Activated naive CD4-positive, alpha-beta T cell treated with anti-CD3 and anti-CD28 coated beads, Interleukin-2, amount 10 ng/mL, durations not matched to agents 7 days and 5 days (primary cell): ENCODE results near the gene CHI3L1.

ENCODE experiments used
- CTCF ChIA-PET: fragments of 350-600 bp; sonication (Branson Sonifier 250); formaldehyde crosslinking; loops from one replicate; lab custom pipeline; 2021; ENCODE audit warnings: antibody characterized with exemption; lab: Charles Lee
- DNase-seq: peaks from one replicate; pipeline ENCODE4 v3.0.0-alpha.2; 2020
- H3K27ac Mint-ChIP-seq: one replicate; pipeline ENCODE4 v1.8.0; 2021; ENCODE audit warnings: mild to moderate bottlenecking, moderate library complexity, mixed read lengths
- H3K27me3 Mint-ChIP-seq: one replicate; pipeline ENCODE4 v1.8.0; 2021; ENCODE audit warnings: mild to moderate bottlenecking, mixed read lengths
- H3K36me3 Mint-ChIP-seq: one replicate; pipeline ENCODE4 v1.8.0; 2021; ENCODE audit warnings: mixed read lengths
- H3K4me1 Mint-ChIP-seq: one replicate; pipeline ENCODE4 v1.8.0; 2021; ENCODE audit warnings: mixed read lengths
- H3K4me3 Mint-ChIP-seq: one replicate; pipeline ENCODE4 v1.8.0; 2021; ENCODE audit warnings: mild to moderate bottlenecking, moderate library complexity, mixed read lengths
- H3K9me3 Mint-ChIP-seq: one replicate; pipeline ENCODE4 v1.8.0; 2021; ENCODE audit warnings: mixed read lengths

The CHI3L1 gene

DNA sequence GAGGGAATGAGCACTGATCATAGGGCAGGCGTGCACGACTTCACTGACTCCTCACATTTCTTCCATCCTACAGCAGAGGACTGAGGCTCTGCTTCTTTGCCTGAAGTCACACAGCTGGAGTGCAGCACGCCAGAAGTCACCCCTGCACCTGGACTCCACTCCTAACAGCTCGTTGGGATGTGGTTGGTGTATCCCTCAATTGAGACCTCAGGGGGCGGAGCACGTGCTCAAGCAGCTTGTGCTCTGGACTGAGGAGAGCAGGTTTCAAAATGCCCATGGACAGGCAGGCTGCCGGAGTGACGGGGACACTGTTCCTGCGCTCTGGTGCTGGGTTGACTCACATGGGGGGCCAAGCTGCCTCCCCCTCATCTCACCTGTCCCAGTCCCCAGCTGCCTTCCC, 29.1 kb upstream of the CHI3L1 start:
- no peaks in the 10 kb centered on the region for H3K9me3 Mint-ChIP-seq
- no peak overlapping the region for H3K4me3 Mint-ChIP-seq
- CTCF ChIA-PET: interaction anchor here (0.6 to 8.5 kb wide), 31 partner anchors 9 to 196 kb away, joined by 3 to 122 read pairs (median 5); no protein-coding TSS in a partner anchor
- no peaks in the 10 kb centered on the region for H3K4me1 Mint-ChIP-seq
- H3K36me3 Mint-ChIP-seq: no peaks in the 10 kb centered on the region
- DNase-seq: no peak
- H3K27me3 Mint-ChIP-seq: peaks cover 56% of the 10 kb centered on the region
- H3K27ac Mint-ChIP-seq: no peak overlapping the region

DNA sequence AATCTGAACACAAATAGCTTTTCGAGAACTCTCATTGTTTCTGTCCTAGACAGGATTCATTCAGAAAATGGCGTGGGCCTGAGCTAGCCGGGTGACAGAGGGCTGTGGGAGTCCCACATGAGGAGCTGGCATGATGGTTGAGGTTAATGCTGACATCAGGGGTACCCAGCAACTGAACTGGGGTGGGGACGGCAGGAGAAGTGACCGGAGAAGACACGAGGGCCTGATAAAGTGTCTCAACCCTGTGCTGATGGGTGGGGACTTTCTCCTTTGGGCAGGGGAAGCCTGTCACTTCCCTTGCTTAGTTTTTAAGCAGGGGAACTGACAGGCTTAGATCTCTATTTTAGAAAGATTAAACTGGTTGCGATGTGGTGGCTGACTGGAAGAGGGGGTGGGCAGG, 28.4 kb upstream of the CHI3L1 start:
- Mint-ChIP-seq H3K9me3 (no peaks in the 10 kb centered on the region), H3K4me3 (no peak overlapping the region), H3K36me3 (no peaks in the 10 kb centered on the region), H3K27ac (no peak overlapping the region), H3K4me1 (no peaks in the 10 kb centered on the region), H3K27me3 (peaks cover 56% of the 10 kb centered on the region)
- DNase-seq: no peak
- CTCF ChIA-PET: interaction anchor here (0.9 to 8.5 kb wide), 14 partner anchors 8 to 193 kb away, joined by 3 to 122 read pairs (median 6); no protein-coding TSS in a partner anchor

DNA sequence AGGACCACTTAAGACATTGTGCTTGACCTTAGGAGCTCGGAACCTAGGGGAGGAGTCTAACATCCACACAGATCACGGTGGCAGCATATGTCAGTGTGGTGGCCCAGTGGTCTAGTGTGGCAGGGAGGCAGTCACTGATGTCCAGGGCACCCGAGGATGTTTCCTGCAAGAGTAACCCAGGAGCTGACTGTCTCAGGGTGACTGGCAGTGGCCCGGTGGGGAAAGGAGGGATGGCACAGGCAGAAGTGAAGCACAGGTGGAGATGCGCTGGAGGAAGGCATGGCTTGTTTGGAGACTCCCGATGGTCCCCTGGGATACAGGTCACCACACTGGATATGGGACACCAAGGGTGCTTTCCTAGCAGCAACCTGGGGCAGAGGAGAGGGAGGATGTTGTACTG, 26.6 kb upstream of the CHI3L1 start:
- Mint-ChIP-seq H3K4me1 (no peaks in the 10 kb centered on the region), H3K9me3 (no peaks in the 10 kb centered on the region), H3K27me3 (peaks cover 44% of the 10 kb centered on the region), H3K4me3 (no peak overlapping the region), H3K36me3 (no peaks in the 10 kb centered on the region), H3K27ac (no peak overlapping the region)
- DNase-seq: no peak
- CTCF ChIA-PET: interaction anchor here (1.0 to 4.0 kb wide), 3 partner anchors 40 to 93 kb away, joined by 3 to 48 read pairs (median 4); no protein-coding TSS in a partner anchor

DNA sequence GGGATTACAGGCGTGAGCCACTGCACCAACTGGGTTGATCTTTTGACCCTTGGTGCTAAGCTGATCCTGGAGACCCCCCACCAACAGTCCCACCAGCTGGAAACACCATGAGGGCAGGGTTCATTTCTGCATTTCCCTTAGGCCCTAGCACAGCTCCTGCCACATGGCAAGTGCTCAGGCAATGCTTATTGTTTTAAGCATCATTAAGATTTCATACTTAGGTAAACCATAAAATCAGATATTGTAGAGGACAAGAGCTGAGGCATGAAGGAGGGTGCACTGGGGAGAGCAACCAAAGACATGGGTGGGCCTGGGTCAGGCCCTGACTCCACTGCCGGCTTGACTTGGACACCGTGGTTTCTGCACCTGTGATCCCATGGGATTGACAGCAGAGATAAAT, 25.3 kb upstream of the CHI3L1 start:
- no peak overlapping the region for H3K27ac Mint-ChIP-seq
- CTCF ChIA-PET: interaction anchor here (1.3 to 1.6 kb wide), 2 partner anchors 55 to 94 kb away, joined by 3 to 4 read pairs; no protein-coding TSS in a partner anchor
- no peaks in the 10 kb centered on the region for H3K36me3 Mint-ChIP-seq
- H3K27me3 Mint-ChIP-seq: peaks cover 40% of the 10 kb centered on the region
- no peak overlapping the region for H3K4me3 Mint-ChIP-seq
- H3K4me1 Mint-ChIP-seq: no peaks in the 10 kb centered on the region
- DNase-seq: no peak
- H3K9me3 Mint-ChIP-seq: no peaks in the 10 kb centered on the region

DNA sequence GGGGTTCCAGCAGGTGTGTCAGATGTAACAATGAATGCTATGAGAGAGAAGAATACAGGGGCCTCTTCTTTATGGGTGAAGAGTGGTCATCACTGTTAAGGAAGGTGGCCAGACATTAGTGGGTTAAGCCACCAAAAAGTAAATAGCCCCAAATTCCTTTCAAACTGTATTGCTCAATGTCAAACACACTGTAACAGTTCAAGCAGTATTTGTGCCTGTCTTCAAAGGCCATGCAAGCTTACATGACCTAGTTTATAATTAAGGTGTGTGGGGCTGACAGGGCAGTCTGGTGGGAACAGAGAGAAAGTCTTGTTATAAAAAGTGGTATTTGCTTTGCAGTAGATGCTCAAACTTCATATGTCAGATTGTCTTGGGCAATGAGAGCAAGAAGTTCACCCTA, 24.5 kb upstream of the CHI3L1 start:
- H3K4me1 Mint-ChIP-seq: no peaks in the 10 kb centered on the region
- H3K4me3 Mint-ChIP-seq: no peak overlapping the region
- CTCF ChIA-PET: interaction anchor here (1.4 to 1.6 kb wide), 2 partner anchors 93 to 172 kb away, joined by 4 read pairs; no protein-coding TSS in a partner anchor
- DNase-seq: no peak
- no peaks in the 10 kb centered on the region for H3K9me3 Mint-ChIP-seq
- H3K27ac Mint-ChIP-seq: no peak overlapping the region
- H3K27me3 Mint-ChIP-seq: peaks cover 33% of the 10 kb centered on the region
- H3K36me3 Mint-ChIP-seq: no peaks in the 10 kb centered on the region

DNA sequence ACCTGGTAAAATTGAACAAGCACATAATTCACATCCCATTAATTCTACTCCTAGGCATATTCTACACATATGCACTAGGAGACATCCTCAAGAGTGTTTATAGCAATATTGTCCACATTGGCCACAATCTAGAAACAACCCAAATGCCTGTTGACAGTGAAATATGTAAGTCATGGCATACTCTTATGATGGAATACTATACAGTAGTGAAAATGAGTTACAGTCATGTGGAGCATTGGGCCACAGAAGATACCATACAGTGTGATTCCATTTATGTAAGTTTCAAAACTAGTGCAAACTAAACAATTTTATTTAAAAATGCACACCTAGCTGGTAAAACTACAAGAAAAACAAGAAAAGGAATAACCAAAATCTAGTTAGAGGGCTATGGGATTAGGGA, 23.8 kb upstream of the CHI3L1 start:
- no peaks in the 10 kb centered on the region for H3K9me3 Mint-ChIP-seq
- no peak for DNase-seq
- CTCF ChIA-PET: interaction anchor here (1.4 to 1.6 kb wide), 2 partner anchors 92 to 171 kb away, joined by 4 read pairs; no protein-coding TSS in a partner anchor
- H3K4me3 Mint-ChIP-seq: no peak overlapping the region
- no peaks in the 10 kb centered on the region for H3K4me1 Mint-ChIP-seq
- no peaks in the 10 kb centered on the region for H3K36me3 Mint-ChIP-seq
- H3K27me3 Mint-ChIP-seq: peaks cover 29% of the 10 kb centered on the region
- no peak overlapping the region for H3K27ac Mint-ChIP-seq

DNA sequence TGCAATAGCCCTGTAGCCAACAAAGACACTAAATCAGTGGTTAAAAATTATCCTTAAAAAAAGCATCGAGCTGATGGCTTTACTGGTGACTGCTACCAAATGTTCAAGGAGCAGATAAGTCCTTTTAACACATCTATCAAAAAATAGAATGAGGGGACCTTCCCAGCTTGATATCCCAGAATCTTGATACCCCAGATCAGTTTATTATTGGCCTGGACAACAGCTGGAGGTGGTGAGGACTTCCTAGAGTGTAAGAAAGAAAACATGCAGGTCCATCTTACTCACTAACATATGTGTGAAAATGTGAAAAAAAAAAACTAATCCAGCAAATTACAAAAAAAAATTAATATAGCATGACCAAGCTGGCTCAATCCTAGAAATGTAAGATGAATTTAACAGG, 21.7 kb upstream of the CHI3L1 start:
- Mint-ChIP-seq H3K27me3 (peaks cover 12% of the 10 kb centered on the region), H3K4me1 (no peaks in the 10 kb centered on the region), H3K27ac (no peak overlapping the region), H3K4me3 (no peak overlapping the region), H3K9me3 (no peaks in the 10 kb centered on the region), H3K36me3 (no peaks in the 10 kb centered on the region)
- DNase-seq: no peak
- CTCF ChIA-PET: interaction anchor here (0.8 to 1.1 kb wide), 3 partner anchors 9 to 169 kb away, joined by 3 to 4 read pairs (median 3); no protein-coding TSS in a partner anchor

DNA sequence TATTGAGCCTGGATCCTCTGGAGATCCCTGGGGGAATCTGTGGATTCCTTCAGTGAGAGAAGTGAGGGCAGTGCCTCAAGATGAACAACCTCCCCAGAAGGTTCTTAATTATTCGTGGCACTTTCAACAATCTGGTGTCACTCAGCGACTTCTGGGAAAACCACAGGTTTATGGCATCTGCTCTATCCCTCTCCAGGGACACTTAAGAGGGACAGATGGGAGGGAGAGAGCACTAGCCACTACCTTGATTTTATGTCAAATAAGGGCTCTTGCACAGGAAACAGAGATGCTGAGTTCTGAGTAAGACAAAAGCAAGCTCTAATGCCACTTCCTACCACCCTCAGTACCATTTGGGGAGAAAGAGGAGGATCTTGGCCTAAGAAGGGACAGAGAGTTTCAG, 21.2 kb upstream of the CHI3L1 start:
- Mint-ChIP-seq H3K27ac (no peak overlapping the region), H3K27me3 (peaks cover 13% of the 10 kb centered on the region), H3K4me1 (no peaks in the 10 kb centered on the region), H3K4me3 (no peak overlapping the region), H3K9me3 (no peaks in the 10 kb centered on the region), H3K36me3 (no peaks in the 10 kb centered on the region)
- DNase-seq: no peak
- CTCF ChIA-PET: interaction anchor here (0.8 to 1.1 kb wide), 3 partner anchors 9 to 169 kb away, joined by 3 to 4 read pairs (median 3); no protein-coding TSS in a partner anchor

DNA sequence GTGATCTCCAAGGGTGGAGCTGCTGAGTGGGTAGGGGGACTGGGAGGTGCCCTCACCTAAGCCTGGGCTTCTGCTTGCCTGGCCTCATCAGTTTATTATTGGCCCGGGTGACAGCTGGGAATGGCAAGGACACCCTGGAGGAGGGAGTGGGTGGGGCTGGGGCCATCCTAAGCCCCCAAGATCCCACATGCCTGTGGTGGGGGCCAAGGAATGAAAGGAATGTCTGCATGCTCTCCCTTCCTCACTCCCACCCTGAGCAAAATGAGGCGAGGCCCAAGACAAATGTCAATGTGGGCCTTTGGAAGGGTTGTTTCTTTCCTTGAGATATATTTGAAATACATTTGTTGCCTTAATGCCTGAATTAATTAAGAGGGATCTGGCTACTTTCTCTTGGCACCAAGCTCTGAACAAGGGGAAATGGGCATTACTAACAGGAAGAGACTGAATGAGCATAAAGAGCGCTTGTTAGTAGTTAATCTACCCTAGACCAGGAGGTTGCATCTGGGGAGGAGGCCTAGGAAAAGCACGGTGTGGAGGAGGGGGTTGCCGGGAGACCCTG, 19.7 kb upstream of the CHI3L1 start:
- no peak overlapping the region for H3K4me3 Mint-ChIP-seq
- peaks cover 18% of the 10 kb centered on the region for H3K27me3 Mint-ChIP-seq
- no peak for DNase-seq
- no peaks in the 10 kb centered on the region for H3K36me3 Mint-ChIP-seq
- no peak overlapping the region for H3K27ac Mint-ChIP-seq
- no peaks in the 10 kb centered on the region for H3K9me3 Mint-ChIP-seq
- H3K4me1 Mint-ChIP-seq: no peaks in the 10 kb centered on the region
- CTCF ChIA-PET: interaction anchor here (1.1 to 2.4 kb wide), 2 partner anchors 9 to 166 kb away, joined by 5 to 9 read pairs; no protein-coding TSS in a partner anchor

DNA sequence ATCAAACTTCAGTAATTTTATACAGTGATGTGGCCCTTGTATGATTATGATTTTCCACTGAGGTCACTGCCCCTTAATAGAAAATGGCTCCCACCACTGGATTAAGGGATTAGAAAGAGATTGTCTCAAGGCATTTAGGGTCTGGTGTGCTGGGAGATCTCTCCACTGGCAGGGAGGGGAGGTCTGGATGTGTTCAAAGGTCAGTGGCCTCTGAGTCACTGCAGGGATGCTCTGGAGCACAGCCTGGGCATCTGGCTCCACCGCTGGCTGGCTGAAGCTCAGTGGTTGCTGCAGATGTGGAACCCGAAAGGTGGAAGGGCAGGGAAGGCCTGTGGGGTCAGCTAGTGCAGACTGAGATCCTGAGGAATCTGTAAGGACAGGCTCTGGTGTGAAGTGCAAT, 18.3 kb upstream of the CHI3L1 start:
- Mint-ChIP-seq H3K4me1 (no peaks in the 10 kb centered on the region), H3K9me3 (no peaks in the 10 kb centered on the region), H3K4me3 (no peak overlapping the region), H3K27ac (no peak overlapping the region), H3K36me3 (no peaks in the 10 kb centered on the region), H3K27me3 (peaks cover 25% of the 10 kb centered on the region)
- CTCF ChIA-PET: no interaction called here
- DNase-seq: no peak

DNA sequence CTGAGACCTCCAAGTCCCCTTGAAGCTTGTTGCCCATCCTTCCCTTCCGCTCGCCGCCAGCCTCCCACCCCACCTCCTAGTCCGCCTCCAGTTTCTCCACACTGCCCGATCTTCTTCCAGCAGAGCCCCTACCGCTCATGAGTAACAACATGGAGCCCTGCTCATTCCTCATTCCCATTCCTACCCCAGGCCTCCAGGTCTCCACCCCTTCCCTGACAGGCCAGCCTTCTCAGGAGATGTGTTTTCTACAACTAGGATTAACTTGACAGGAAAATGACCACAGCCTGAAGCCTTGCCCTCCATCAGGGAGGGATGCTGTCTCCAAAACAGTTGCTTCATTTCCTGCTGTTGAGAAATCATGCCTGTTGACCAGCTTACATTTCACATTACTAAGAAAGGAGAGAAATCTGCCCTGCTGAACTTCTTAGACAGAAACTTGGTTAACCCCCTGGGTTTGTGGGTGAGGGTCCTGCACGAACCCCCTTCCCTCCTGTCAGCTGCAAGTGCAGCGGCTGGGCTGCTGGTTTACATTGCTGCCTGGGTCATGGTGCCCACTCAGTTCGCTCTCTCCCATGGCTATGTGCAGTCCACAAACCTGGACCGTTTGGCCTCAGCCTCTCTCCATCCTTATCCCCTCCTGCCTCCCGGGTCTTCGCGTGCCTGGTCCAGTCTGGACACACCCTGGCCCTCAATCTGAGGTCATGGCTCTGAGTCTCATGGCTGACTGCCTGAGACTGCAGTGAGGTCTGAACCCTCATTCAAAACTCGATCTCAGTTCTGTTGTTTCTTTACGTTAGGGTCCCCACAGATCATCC, 16.1 kb upstream of the CHI3L1 start:
- Mint-ChIP-seq H3K36me3 (no peaks in the 10 kb centered on the region), H3K27me3 (peaks cover 24% of the 10 kb centered on the region), H3K27ac (no peak overlapping the region), H3K4me3 (no peak overlapping the region), H3K9me3 (no peaks in the 10 kb centered on the region), H3K4me1 (no peaks in the 10 kb centered on the region)
- no peak for DNase-seq
- CTCF ChIA-PET: interaction anchor here (1.5 to 1.9 kb wide), 3 partner anchors 12 to 162 kb away, joined by 3 to 6 read pairs (median 5); no protein-coding TSS in a partner anchor

DNA sequence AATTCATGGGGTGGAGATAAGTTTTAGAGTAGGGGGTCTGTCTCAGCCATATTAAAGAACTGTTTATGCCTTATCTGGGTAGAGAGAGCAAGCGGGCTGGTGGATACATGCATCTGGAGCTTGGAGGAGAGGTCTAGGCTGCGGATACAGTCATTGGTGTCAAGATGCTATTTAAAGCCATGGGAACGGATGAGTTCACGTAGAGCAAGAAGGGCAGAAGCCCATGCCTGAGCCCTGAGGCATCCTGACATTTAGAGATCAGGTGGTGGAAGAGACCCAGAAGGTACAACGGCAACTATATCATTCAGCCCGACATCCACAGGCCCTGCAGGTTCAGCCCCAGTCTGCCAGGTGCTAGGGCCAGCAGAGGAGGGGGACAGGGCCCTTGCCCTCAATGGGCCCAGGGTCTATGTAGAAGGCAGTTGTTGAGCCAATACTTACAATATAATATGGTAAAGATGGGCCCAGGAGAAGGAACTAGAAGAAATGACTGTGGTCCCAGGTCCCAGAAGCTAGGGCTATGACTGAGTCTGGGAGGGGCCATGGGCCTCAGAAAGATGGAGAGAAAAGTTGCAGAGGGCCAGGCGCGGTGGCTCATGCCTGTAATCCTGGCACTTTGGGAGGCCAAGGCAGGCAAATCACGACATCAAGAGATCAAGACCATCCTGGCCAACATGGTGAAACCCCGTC, 15.2 kb upstream of the CHI3L1 start:
- Mint-ChIP-seq H3K27ac (no peak overlapping the region), H3K4me1 (no peaks in the 10 kb centered on the region), H3K4me3 (no peak overlapping the region), H3K36me3 (no peaks in the 10 kb centered on the region), H3K9me3 (no peaks in the 10 kb centered on the region), H3K27me3 (peaks cover 24% of the 10 kb centered on the region)
- CTCF ChIA-PET: no interaction called here
- no peak for DNase-seq

DNA sequence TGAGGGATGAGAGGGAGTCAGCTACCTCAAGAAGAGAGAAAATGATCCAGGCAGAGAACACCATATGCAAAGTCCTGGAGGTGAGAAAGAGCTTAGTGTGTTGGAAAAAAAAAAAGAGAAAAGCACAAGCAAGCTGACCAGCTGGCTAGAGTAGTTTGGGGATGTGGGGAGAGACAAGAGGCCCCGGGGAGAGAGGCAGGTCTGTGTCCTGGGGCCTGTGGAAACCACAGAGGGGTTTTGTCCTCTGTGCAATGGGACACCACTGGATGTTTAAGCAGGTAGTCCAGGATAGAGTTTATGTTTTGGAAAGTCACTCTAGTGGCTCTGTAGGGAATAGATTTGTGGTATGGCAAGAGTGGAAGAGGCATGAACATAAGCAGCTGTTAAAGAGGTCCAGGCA, 14.4 kb upstream of the CHI3L1 start:
- Mint-ChIP-seq H3K9me3 (no peaks in the 10 kb centered on the region), H3K36me3 (no peaks in the 10 kb centered on the region), H3K27me3 (peaks cover 25% of the 10 kb centered on the region), H3K4me3 (no peak overlapping the region), H3K27ac (no peak overlapping the region), H3K4me1 (no peaks in the 10 kb centered on the region)
- CTCF ChIA-PET: no interaction called here
- DNase-seq: no peak
